Thyroid gland (tissue), 4 donors: ENCODE results near the gene MOB4. TPM values are rescaled to one million over a fixed set of nuclear protein-coding genes. Genes with fewer than 3 reads are reported as not detected.

ENCODE experiments used
- DNase-seq, 2 donors: peaks; one replicate each; pipeline ENCODE4 v3.0.0-alpha.2; 2019
- H3K27ac ChIP-seq, 3 donors: fragments of 200-600 bp; sonication (generic); 1 replicate in 2 of 3; 2 replicates in 1 of 3; pipeline ENCODE4 v1.5.1; 2016 to 2019; ENCODE audit warnings: mild to moderate bottlenecking in 1 of 3, moderate library complexity in 1 of 3
- H3K27me3 ChIP-seq: fragments of 200-600 bp; sonication (generic); one replicate; pipeline ENCODE4 v1.5.1; 2019
- H3K36me3 ChIP-seq, 2 donors: fragments of 200-600 bp; sonication (generic); one replicate each; pipeline ENCODE4 v1.5.1; 2016 to 2019
- H3K4me1 ChIP-seq, 2 donors: fragments of 200-600 bp; sonication (generic); one replicate each; pipeline ENCODE4 v1.5.1; 2017 to 2019
- H3K4me3 ChIP-seq, 3 donors: fragments of 200-600 bp; sonication (generic); replicated peaks in 1 of 3; 1 replicate in 2 of 3; 2 replicates in 1 of 3; pipeline ENCODE4 v1.5.1; 2016; ENCODE audit warnings: mild to moderate bottlenecking in 1 of 3
- H3K9me3 ChIP-seq: fragments of 200-600 bp; sonication (generic); one replicate; pipeline ENCODE4 v1.5.1; 2017
- POLR2A ChIP-seq, 2 donors: fragments of 450-650 bp; IDR thresholded peaks; one replicate each; pipeline ENCODE4 v1.6.1; 2017; ENCODE audit warnings: antibody characterized with exemption in 2 of 2, mild to moderate bottlenecking in 2 of 2, moderate library complexity in 1 of 2
- WGBS, 2 donors: methylation state at CpG; one replicate each; pipeline ENCODE4 v1.1.5; 2017; 5-methylcytosine and 5-hydroxymethylcytosine counted together
- intact Hi-C: fragments of 100-400 bp; cut with DNase I; formaldehyde crosslinking; loops from one replicate; pipeline ENCODE4 v1.15.1; 2023
- total RNA-seq, 4 donors: library from RNA; depleted of rRNA; stranded (reverse); fragments of >200 nt; gene quantifications; one replicate each; pipeline ENCODE4 v1.2.3, GENCODE V29; 2016
- TF ChIP-seq, protein P1 (sequence below), 6 experiments: fragments of 200-600 bp in 3 of 6; fragments of 450-650 bp in 3 of 6; sonication (generic) in 3 of 6; IDR thresholded peaks; one replicate each; pipeline ENCODE4 v1.5.1; 2016 to 2019; ENCODE audit warnings: antibody characterized with exemption in 6 of 6, mild to moderate bottlenecking in 2 of 6, inconsistent platforms in 1 of 6, moderate library complexity in 1 of 6

Gene MOB4
- total RNA-seq, 4 donors from 2014 or later: 24.7 to 36.1 (median 28.6) TPM

DNA sequence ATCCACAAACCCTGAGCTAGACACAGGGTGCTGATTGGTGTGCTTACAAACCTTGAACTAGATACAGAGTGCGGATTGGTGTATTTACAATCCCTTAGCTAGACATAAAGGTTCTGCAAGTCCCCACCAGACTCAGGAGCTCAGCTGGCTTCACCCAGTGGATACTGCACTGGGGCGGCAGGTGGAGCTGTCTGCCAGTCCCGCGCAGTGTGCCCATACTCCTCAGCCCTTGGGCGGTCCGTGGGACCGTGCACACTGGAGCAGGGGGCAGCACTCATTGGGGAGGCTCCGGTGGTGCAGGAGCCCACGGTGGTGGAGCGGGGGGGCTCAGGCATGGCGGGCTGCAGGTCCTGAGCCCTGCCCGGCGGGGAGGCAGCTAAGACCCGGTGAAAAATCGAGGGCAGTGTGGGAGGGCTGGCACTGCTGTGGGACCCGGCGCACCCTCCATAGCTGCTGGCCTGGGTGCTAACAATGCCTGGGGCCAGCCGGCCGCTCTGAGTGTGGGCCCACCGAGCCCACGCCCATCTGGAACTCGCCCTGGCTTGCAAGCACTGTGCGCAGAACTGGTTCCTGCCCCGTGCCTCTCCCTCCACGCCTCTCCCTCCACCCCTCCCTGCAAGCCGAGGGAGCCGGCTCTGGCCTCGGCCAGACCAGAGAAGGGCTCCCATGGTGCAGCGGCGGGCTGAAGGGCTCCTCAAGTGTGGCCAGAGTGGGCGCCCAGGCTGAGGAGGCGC is 75.6 kb downstream of the MOB4 start:
- no peak overlapping the region for H3K4me3 ChIP-seq
- no peak overlapping the region for H3K27ac ChIP-seq
- TF ChIP-seq, protein P1, sequence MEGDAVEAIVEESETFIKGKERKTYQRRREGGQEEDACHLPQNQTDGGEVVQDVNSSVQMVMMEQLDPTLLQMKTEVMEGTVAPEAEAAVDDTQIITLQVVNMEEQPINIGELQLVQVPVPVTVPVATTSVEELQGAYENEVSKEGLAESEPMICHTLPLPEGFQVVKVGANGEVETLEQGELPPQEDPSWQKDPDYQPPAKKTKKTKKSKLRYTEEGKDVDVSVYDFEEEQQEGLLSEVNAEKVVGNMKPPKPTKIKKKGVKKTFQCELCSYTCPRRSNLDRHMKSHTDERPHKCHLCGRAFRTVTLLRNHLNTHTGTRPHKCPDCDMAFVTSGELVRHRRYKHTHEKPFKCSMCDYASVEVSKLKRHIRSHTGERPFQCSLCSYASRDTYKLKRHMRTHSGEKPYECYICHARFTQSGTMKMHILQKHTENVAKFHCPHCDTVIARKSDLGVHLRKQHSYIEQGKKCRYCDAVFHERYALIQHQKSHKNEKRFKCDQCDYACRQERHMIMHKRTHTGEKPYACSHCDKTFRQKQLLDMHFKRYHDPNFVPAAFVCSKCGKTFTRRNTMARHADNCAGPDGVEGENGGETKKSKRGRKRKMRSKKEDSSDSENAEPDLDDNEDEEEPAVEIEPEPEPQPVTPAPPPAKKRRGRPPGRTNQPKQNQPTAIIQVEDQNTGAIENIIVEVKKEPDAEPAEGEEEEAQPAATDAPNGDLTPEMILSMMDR (IDR thresholded peaks at IDR 0.05): no peak
- TF ChIP-seq POLR2A (IDR thresholded peaks at IDR 0.05): no peak
- intact Hi-C loops: no loop called here
- H3K27me3 ChIP-seq: no peaks in the 10 kb centered on the region
- no peaks in the 10 kb centered on the region for H3K36me3 ChIP-seq
- no peaks in the 10 kb centered on the region for H3K4me1 ChIP-seq
- DNase-seq: no peak
- WGBS, 2 donors: 91 to 95% methylated on average over 14 to 24 of the region's 32 CpGs
- no peaks in the 10 kb centered on the region for H3K9me3 ChIP-seq

DNA sequence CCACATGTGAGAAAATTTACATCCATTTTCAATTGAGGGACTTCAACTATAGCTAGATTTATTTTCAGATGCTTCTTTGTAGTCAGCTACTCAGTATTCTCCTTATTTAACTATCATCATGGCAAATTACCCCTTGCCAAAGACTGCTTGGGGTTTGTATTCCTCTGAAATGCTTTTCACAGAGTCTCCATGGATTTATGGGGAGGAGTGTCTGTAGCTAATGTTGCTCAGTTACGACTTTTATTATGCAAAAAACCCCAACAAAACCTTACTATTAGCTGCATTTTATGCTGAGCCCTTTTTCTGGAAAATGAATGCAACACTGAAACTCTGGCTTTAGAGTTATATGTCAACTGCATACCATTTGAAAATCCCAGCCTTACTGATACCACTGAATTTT is 80.9 kb downstream of the MOB4 start:
- H3K4me1 ChIP-seq: no peaks in the 10 kb centered on the region
- no peak overlapping the region for H3K4me3 ChIP-seq
- H3K27ac ChIP-seq: no peak overlapping the region
- DNase-seq: no peak
- H3K27me3 ChIP-seq: no peaks in the 10 kb centered on the region
- TF ChIP-seq, protein P1 (IDR thresholded peaks at IDR 0.05): no peak
- TF ChIP-seq POLR2A (IDR thresholded peaks at IDR 0.05): no peak
- no peaks in the 10 kb centered on the region for H3K9me3 ChIP-seq
- WGBS, 2 donors: 74% methylated on average over 1 of the region's 1 CpG
- no peaks in the 10 kb centered on the region for H3K36me3 ChIP-seq
- intact Hi-C loops: no loop called here

- H3K4me3 ChIP-seq: no peak overlapping the region
- TF ChIP-seq, protein P1 (IDR thresholded peaks at IDR 0.05): no peak
- no peak for TF ChIP-seq POLR2A (IDR thresholded peaks at IDR 0.05)
- H3K9me3 ChIP-seq: no peaks in the 10 kb centered on the region
- no peaks in the 10 kb centered on the region for H3K36me3 ChIP-seq
- WGBS, 2 donors: 85 to 86% methylated on average over 4 of the region's 4 CpGs
- no peaks in the 10 kb centered on the region for H3K4me1 ChIP-seq
- H3K27ac ChIP-seq: no peak overlapping the region
- no peak for DNase-seq
- intact Hi-C loops: no loop called here
- H3K27me3 ChIP-seq: no peaks in the 10 kb centered on the region
Measured at GRCh38 chr2:197597166-197597565, 81.3 kb downstream of the MOB4 start.

DNA sequence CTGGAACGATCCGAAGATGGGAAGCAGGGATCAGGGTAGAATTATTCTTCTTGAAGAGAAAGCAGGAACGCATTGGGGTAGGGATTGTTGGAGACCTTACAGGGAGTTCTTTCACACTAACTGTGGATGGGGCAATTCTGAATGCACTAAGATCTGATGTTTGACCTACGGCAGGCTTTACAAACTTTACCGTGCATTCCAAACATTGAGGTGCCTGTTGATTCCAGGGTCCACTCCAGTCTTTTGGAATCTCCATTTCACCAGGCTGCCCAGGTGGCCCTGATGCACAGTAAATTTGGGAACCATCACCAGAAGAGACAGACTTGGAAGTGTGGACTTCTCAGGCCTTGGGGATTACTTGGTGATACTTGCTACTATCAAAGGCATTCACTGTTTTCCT is 82.6 kb downstream of the MOB4 start:
- no peaks in the 10 kb centered on the region for H3K36me3 ChIP-seq
- 93 to 96% methylated on average over 5 of the region's 5 CpGs for WGBS, 2 donors
- no peaks in the 10 kb centered on the region for H3K9me3 ChIP-seq
- no peak overlapping the region for H3K27ac ChIP-seq
- no peak for DNase-seq
- intact Hi-C loops: no loop called here
- TF ChIP-seq, protein P1 (IDR thresholded peaks at IDR 0.05): no peak
- TF ChIP-seq POLR2A (IDR thresholded peaks at IDR 0.05): no peak
- H3K4me1 ChIP-seq: no peaks in the 10 kb centered on the region
- no peak overlapping the region for H3K4me3 ChIP-seq
- no peaks in the 10 kb centered on the region for H3K27me3 ChIP-seq

GRCh38 chr2:197599285-197599965 is 83.6 kb downstream of the MOB4 start:
- H3K4me1 ChIP-seq: no peaks in the 10 kb centered on the region
- H3K36me3 ChIP-seq: no peaks in the 10 kb centered on the region
- no peak overlapping the region for H3K27ac ChIP-seq
- 63 to 75% methylated on average over 11 of the region's 11 CpGs for WGBS, 2 donors
- H3K27me3 ChIP-seq: no peaks in the 10 kb centered on the region
- no peak for DNase-seq
- intact Hi-C loops: no loop called here
- H3K9me3 ChIP-seq: no peaks in the 10 kb centered on the region
- TF ChIP-seq, protein P1 (IDR thresholded peaks at IDR 0.05): peak in 1 of 6 experiments; percentile 18
- no peak for TF ChIP-seq POLR2A (IDR thresholded peaks at IDR 0.05)
- no peak overlapping the region for H3K4me3 ChIP-seq
